K562 (cell line): ENCODE data around the gene MICU2. TPM values are rescaled to one million over a fixed set of nuclear protein-coding genes. Genes with fewer than 3 reads are reported as not detected.
A peak's percentile ranks its signal among the peaks of the same experiment; 100 is the strongest.

Experiments
- BDP1 ChIP-seq: IDR thresholded peaks from 3 replicates; pipeline ENCODE4 v1.6.1; 2011; ENCODE audit not compliant: insufficient read length, insufficient read depth
- CREB3 ChIP-seq: fragments of 450-650 bp; conservative IDR thresholded peaks from 2 replicates; pipeline ENCODE4 v1.6.1; 2016; ENCODE audit warnings: missing genetic modification characterization, low read depth, mild to moderate bottlenecking, missing compliant biosample characterization, moderate library complexity
- E2F6 ChIP-seq, 2 experiments: IDR thresholded peaks; 2 replicates each; pipeline ENCODE4 v1.6.1; 2011; ENCODE audit warnings: borderline replicate concordance in 1 of 2, control low read depth in 1 of 2, low read depth in 1 of 2, low read length in 1 of 2, mild to moderate bottlenecking in 1 of 2, mixed read lengths in 1 of 2, moderate library complexity in 1 of 2; ENCODE audit not compliant: insufficient read depth in 1 of 2, insufficient read length in 1 of 2, poor library complexity in 1 of 2, severe bottlenecking in 1 of 2; ENCODE audit errors: extremely low read depth in 1 of 2
- MAZ ChIP-seq, 2 experiments: fragments of 450-650 bp in 1 of 2; sonication (generic) in 1 of 2; formaldehyde crosslinking; IDR thresholded peaks in 1 of 2; conservative IDR thresholded peaks in 1 of 2; 2 replicates each; pipeline versions ENCODE4 v1.4.0 to v1.5.0; 2020; ENCODE audit warnings: mild to moderate bottlenecking in 1 of 2, missing genetic modification reagents in 1 of 2
- NEUROD1 ChIP-seq: fragments of 150-350 bp; IDR thresholded peaks from 2 replicates; pipeline ENCODE4 v1.6.1; 2014; ENCODE audit warnings: borderline replicate concordance, low read length, low read depth; ENCODE audit not compliant: partially characterized antibody
- PATZ1 ChIP-seq: fragments of 250-450 bp; sonication (Bioruptor Pico); IDR thresholded peaks from 2 replicates; pipeline ENCODE4 v1.5.0; 2020; ENCODE audit warnings: mild to moderate bottlenecking, borderline replicate concordance
- PHTF2 ChIP-seq: fragments of 250-450 bp; sonication (Bioruptor Pico); IDR thresholded peaks from 2 replicates; pipeline ENCODE4 v1.5.0; 2021; ENCODE audit warnings: mild to moderate bottlenecking
- STAT5B ChIP-seq: fragments of 250-450 bp; sonication (Bioruptor Pico); IDR thresholded peaks from 2 replicates; pipeline ENCODE4 v1.8.0; 2021; ENCODE audit warnings: mild to moderate bottlenecking, inconsistent platforms
- TCF15 ChIP-seq: fragments of 250-450 bp; sonication (Bioruptor Pico); IDR thresholded peaks from 2 replicates; pipeline ENCODE4 v1.8.0; 2022; ENCODE audit warnings: moderate library complexity, mild to moderate bottlenecking, inconsistent platforms
- TCF3 ChIP-seq: sonication (generic); formaldehyde crosslinking; IDR thresholded peaks from 2 replicates; pipeline ENCODE4 v1.4.0; 2020; ENCODE audit warnings: mild to moderate bottlenecking, missing genetic modification reagents
- ZBTB2 ChIP-seq: fragments of 450-650 bp; IDR thresholded peaks from 2 replicates; pipeline ENCODE4 v1.6.1; 2016; ENCODE audit warnings: antibody characterized with exemption
- ZBTB43 ChIP-seq: sonication (generic); formaldehyde crosslinking; IDR thresholded peaks from 2 replicates; pipeline ENCODE4 v1.8.0; 2023; ENCODE audit warnings: mild to moderate bottlenecking, missing genetic modification reagents
- ZFP36 ChIP-seq: fragments of 150-350 bp; IDR thresholded peaks from 2 replicates; pipeline ENCODE4 v1.6.1; 2018; ENCODE audit warnings: low read length, low read depth; ENCODE audit not compliant: partially characterized antibody
- ZNF280B ChIP-seq: fragments of 250-450 bp; sonication (Bioruptor Pico); IDR thresholded peaks from 2 replicates; pipeline ENCODE4 v1.5.1; 2021; ENCODE audit warnings: mild to moderate bottlenecking
- polyA plus RNA-seq, 8 experiments: library from polyadenylated mRNA; depleted of rRNA in 4 of 8; stranded (reverse) in 5 of 8; unstranded in 3 of 8; fragments of >200 nt; fragmentation: Nextera tagmentation in 2 of 8; fragmentation: Illumina TruSeq in 1 of 8; extraction: Ambion mirVana in 2 of 8; extraction: Trizol in 1 of 8; gene quantifications; 2 replicates each; pipeline versions ENCODE4 v1.2.1 to v1.2.3, GENCODE V29; 2011 to 2014; ENCODE audit warnings: inconsistent platforms in 1 of 8, missing spikeins in 1 of 8
- total RNA-seq, 7 experiments: library from RNA; depleted of rRNA in 6 of 7; stranded (reverse); fragments of >200 nt in 6 of 7; fragmentation: Illumina TruSeq in 2 of 7; extraction: Trizol in 2 of 7; gene quantifications; 2 replicates each; pipeline versions ENCODE4 v1.2.1 to v1.2.3, GENCODE V29; 2011 to 2021; ENCODE audit warnings: low replicate concordance in 1 of 7

Gene MICU2
- total and polyA plus RNA-seq, 9 of the 15 experiments (the other 6 are each of a cell fraction or from before 2014, with no cell fraction given): 9.1 to 41.8 (median 33.4) TPM

- peak; percentile 61 to 85; a peak in 3 of 4 replicates for TF ChIP-seq MAZ (CRISPR knock-in tag; conservative IDR thresholded peaks at IDR 0.05 in 1 of 2, IDR thresholded peaks at IDR 0.05 in 1 of 2)
- TF ChIP-seq BDP1: no peak
- no peak for TF ChIP-seq ZBTB2
- no peak for TF ChIP-seq TCF15 (CRISPR knock-in tag)
- TF ChIP-seq E2F6 (IDR thresholded peaks at IDR 0.05; ENCODE audit: borderline replicate concordance in 1 of 2, extremely low read depth in 1 of 2, insufficient read depth in 1 of 2, insufficient read length in 1 of 2, low read depth in 1 of 2, low read length in 1 of 2, poor library complexity in 1 of 2, severe bottlenecking in 1 of 2): peak; percentile 73 to 86
- no peak for TF ChIP-seq NEUROD1
- no peak for TF ChIP-seq ZBTB43
- no peak for TF ChIP-seq CREB3 (tag)
- no peak for TF ChIP-seq ZNF280B (CRISPR knock-in tag)
- no peak for TF ChIP-seq PHTF2 (CRISPR knock-in tag)
- no peak for TF ChIP-seq TCF3
- peak; percentile 10 for TF ChIP-seq ZFP36
- no peak for TF ChIP-seq STAT5B (CRISPR knock-in tag)
- no peak for TF ChIP-seq PATZ1 (CRISPR knock-in tag)
Observed at GRCh38 chr13:21603531-21604448, at the start of gene MICU2 (continued).
